ENCODE data around the gene TMC6.
"Not testable (repeated sequence)": the region's sequence is repeated elsewhere in the genome, so short reads cannot be mapped to it uniquely, and the experiment has no call there.

The TMC6 gene

GRCh38 chr17:78122931-78123249 lies 5.7 kb downstream of the TMC6 start:
- DNase-seq: no peak

GRCh38 chr17:78122216-78122930 lies 6.2 kb downstream of the TMC6 start:
- no peak for DNase-seq

- DNase-seq: no peak
These were observed 6.7 kb downstream of the TMC6 start for GRCh38 chr17:78121801-78122215.

DNA sequence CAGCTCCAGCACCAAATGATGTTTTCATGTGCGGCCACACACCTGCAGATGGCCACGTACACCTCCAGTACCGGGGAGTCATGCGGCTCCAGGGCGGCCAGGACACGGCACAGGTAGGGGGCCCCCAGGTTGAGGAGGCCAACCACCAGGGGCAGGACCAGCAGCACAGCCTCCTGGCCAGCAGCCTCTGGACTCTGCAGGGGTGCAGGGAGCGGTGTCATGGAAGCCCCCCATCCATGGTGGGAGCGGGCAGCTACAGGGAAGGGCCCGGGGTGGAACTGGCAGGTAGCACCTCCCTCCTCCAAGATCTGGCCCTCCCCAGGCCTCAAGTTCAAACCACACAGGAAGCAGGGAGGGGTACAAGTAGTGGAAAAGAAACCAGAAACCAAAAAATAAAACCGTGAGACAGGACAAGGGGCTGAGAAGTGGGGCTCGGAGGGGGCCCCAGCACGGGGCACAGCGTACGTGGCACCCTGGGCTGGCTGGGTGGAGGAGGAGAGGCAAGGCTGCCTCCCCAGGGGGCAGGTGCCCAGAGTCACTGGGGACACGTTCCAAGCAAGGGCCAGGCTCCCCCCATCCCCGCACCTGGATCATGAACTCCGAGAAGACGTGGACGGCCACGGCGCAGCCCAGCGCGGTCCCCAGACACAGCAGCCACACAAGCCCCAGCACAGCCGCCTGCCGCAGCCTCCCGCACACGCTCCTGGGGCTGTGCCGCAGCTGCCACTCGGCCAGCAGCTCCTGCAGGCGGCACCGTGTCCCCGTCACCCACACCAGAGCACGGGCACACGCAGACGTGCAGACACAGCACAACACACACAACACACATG lies 7.4 kb downstream of the TMC6 start:
- peak; percentile 78 for DNase-seq

DNA sequence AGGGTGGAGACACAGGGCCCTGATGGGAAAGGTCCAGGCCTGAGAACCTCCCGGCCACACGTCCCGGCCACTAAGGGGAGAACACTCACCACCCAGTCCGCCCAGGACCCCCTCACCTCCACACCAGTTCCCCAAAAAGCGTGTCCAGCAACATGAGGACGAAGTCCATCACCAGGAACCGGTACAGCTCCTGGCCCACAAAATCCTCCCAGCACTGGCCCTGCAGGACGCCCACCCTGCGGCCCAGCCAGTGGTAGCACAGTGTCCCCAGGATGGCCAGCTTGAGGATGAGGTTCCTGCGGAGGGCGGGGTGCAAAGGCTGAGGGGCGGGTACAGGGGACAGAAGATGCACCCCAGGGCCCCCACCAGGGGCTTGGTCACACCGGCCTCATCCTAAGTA lies 8.0 kb downstream of the TMC6 start:
- DNase-seq: no peak

DNA sequence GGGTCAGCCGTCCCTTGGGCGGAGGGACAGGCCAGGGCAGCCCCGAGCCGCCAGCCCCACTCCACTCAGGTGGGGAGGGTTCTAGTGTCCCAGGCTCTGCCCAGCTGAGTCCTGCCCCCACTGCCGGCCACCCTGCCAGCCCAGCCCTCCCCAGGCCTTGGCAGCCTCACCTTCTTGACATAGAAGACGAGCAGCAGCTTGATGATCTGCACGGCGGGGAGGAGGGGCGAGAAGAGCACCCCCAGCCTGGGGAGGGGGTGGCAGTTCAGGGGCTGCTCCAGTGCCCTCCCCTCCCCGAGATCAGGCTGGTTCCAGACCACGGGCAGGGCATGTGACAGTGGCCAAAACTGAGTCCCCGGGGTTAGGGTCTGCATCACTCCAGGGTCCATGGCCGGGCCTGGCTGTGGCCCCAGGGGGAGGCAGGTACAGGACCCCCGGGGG lies 9.7 kb downstream of the TMC6 start:
- DNase-seq: no peak

- no peak for DNase-seq
These were observed 11.3 kb downstream of the TMC6 start for GRCh38 chr17:78117027-78117981.

DNA sequence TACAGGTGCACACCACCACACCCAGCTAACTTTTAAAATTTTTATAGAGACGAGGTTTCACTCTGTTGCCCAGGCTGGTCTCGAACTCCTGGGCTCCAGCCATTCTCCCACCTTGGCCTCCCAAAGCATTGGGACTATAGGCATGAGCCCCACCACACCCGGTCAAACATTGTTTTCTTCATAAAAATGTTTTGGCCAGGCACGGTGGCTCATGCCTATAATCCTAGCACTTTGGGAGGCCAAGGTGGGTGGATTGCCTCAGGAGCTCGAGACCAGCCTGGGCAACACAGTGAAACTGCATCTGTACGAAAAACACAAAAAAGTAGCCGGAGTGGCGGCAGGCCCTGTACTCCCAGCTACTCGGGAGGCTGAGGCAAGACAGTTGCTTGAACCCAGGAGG lies 12.1 kb downstream of the TMC6 start:
- DNase-seq: no peak

- not testable (repeated sequence) for DNase-seq
These were observed 12.8 kb downstream of the TMC6 start for GRCh38 chr17:78115803-78116202.

GRCh38 chr17:78114831-78115723 lies 13.5 kb downstream of the TMC6 start:
- DNase-seq: no peak

DNA sequence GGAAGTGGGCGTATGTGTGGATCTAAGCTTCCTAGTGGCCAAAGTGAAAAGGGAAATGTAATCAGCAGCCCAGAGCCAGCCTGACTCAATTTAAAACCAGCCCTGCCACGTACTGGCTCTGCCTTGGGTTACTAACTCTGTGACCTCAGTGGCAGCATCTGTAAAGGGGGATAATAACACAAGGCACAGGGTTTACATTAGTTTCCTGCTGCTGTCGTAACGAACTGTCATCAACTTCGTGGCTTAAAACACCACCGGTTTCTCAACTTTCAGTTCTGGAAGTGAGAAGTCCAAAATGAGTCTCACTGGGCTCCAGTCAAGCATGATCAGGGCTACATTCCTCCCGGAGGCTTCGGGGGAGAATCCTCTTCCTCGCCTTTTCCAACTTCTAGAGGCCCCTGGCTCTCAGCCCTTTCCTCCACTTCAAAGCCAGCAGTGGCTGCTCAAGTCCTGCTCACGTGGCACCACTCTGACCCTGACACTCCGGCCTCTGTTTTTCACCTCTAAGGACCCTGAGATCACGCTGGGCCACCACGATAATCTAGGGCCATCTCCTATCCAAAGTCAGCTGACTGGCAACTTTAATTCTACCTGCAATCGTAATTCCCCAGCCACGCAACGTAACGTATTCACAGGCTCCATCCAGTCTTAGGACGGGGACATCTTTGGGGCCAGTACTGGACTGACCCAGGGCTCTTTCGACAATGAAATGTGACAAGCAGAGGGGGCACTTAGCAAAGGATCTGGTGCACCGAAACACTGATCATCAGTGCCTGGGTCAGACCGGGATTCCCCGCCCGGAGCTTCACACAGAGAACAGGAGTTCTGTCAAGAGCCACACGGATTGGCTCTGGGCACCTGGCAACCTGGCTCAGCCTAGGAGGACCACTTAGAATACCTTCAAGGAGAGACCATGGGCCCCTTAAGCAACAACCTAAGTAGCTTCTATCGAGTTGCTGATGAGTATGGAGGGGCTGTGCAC lies 14.5 kb downstream of the TMC6 start:
- DNase-seq: peak; percentile 85

GRCh38 chr17:78112518-78113471 lies 15.8 kb downstream of the TMC6 start:
- DNase-seq: peak; percentile 87

- DNase-seq: no peak
These were observed 16.6 kb downstream of the TMC6 start for GRCh38 chr17:78111727-78112517.

DNA sequence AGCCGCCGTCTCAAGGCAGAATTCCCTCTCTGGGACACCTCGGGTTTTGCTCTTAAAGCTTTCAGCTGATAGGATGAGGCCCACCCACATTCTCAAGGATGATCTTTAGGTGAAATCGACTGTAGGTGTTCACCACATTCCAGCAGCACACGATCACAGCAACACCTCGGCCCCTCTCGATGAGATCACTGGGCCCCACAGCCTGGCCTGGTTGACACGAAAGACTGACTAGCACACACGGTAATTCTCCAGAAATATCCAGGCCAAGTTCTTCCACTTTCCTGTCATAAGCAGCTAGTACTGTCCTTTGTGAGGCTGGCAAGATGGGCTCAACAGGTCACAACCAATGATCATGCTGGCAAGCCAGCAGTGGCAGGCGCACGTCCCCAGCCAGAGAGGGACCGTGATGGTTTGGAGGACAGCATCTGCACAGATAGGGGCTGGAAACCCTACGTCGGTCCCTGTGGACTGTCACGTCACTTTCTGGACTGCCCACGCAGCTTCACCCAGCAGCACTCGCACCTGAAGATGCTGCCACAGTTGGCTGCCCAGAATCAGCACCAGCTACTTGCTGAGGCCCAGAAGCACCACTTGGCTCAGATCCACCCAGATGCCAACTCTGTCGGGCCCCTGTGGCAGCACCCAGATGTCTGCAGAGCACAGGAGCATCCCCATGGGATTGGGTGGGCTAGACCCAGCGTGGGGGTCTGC lies 17.4 kb downstream of the TMC6 start:
- no peak for DNase-seq

- no peak for DNase-seq
These were observed 18.1 kb downstream of the TMC6 start for GRCh38 chr17:78110363-78111015.

DNA sequence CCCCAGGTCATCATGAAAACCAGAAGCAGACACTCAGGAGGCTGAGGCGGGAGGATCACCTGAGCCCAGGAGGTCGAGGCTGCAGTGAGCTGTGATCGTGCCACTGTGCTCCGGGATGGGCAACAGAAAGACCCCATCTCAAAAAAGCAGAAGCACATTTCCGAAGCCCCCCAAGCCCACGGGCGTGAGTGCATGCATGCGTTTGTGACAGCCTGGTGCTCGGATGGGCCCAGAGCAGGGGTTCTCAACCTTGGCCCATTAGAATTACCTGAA lies 19.1 kb downstream of the TMC6 start:
- DNase-seq: no peak

GRCh38 chr17:78108726-78109488 lies 19.6 kb downstream of the TMC6 start:
- no peak for DNase-seq

Measured in activated CD4-positive, alpha-beta T cell treated with anti-CD3 and anti-CD28 coated beads, Interleukin-2, Interleukin-6, amounts not matched to agents 100 ng/mL and 50 ng/mL, durations not matched to agents 16 hours and 8 hours (primary cell).